ENCODE data around the gene SMIM15.

GRCh38 chr5:61183538-61183937, 21.3 kb upstream of the SMIM15 start:
- TF ChIP-seq, protein P1, sequence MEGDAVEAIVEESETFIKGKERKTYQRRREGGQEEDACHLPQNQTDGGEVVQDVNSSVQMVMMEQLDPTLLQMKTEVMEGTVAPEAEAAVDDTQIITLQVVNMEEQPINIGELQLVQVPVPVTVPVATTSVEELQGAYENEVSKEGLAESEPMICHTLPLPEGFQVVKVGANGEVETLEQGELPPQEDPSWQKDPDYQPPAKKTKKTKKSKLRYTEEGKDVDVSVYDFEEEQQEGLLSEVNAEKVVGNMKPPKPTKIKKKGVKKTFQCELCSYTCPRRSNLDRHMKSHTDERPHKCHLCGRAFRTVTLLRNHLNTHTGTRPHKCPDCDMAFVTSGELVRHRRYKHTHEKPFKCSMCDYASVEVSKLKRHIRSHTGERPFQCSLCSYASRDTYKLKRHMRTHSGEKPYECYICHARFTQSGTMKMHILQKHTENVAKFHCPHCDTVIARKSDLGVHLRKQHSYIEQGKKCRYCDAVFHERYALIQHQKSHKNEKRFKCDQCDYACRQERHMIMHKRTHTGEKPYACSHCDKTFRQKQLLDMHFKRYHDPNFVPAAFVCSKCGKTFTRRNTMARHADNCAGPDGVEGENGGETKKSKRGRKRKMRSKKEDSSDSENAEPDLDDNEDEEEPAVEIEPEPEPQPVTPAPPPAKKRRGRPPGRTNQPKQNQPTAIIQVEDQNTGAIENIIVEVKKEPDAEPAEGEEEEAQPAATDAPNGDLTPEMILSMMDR (IDR thresholded peaks at IDR 0.05; ENCODE audit: poor library complexity): no peak
- no peak for TF ChIP-seq EZH2 (IDR thresholded peaks at IDR 0.05; ENCODE audit: borderline replicate concordance)

Data from hepatocyte (in vitro differentiated cells).